ENCODE data around the gene COX8A.

DNA sequence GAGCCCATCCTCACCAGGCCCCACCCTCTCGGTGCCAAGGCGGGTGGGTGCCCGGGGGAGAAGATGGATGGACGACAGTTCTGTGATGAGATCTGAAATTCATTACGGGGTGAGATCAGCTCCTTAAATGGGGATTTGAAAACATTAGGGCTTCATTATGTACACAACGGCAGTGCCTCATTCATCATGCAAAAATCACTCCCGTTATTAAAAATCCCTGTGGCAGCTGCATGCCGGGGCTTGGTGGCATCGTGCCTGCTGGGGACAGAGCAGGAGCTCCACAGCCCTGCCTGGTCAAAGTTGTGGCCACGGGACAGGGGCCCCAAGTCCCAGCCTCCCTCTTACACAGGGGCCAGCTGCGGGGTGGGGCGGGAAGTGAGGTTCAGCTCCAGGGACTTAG lies 32.0 kb downstream of the COX8A start:
- no peak for TF ChIP-seq EZH2 (IDR thresholded peaks at IDR 0.05; ENCODE audit: borderline replicate concordance, low read length)
- TF ChIP-seq, protein P1, sequence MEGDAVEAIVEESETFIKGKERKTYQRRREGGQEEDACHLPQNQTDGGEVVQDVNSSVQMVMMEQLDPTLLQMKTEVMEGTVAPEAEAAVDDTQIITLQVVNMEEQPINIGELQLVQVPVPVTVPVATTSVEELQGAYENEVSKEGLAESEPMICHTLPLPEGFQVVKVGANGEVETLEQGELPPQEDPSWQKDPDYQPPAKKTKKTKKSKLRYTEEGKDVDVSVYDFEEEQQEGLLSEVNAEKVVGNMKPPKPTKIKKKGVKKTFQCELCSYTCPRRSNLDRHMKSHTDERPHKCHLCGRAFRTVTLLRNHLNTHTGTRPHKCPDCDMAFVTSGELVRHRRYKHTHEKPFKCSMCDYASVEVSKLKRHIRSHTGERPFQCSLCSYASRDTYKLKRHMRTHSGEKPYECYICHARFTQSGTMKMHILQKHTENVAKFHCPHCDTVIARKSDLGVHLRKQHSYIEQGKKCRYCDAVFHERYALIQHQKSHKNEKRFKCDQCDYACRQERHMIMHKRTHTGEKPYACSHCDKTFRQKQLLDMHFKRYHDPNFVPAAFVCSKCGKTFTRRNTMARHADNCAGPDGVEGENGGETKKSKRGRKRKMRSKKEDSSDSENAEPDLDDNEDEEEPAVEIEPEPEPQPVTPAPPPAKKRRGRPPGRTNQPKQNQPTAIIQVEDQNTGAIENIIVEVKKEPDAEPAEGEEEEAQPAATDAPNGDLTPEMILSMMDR (IDR thresholded peaks at IDR 0.05; ENCODE audit: low read length), result no peak

All from OCI-LY1 (cell line).